HepG2 (cell line): ENCODE data around the gene TEKT5. TPM values are rescaled to one million over a fixed set of nuclear protein-coding genes. Genes with fewer than 3 reads are reported as not detected.
A peak's percentile ranks its signal among the peaks of the same experiment; 100 is the strongest.

ENCODE experiments used
- AKNA ChIP-seq: sonication (generic); formaldehyde crosslinking; IDR thresholded peaks from 2 replicates; pipeline ENCODE4 v1.4.0; 2020; ENCODE audit warnings: missing genetic modification reagents, borderline replicate concordance
- ATF2 ChIP-seq: sonication (generic); formaldehyde crosslinking; IDR thresholded peaks from 2 replicates; pipeline ENCODE4 v1.4.0; 2020; ENCODE audit warnings: missing genetic modification reagents
- CEBPZ ChIP-seq: IDR thresholded peaks from 2 replicates; pipeline ENCODE4 v1.6.1; 2012; ENCODE audit warnings: low read length, improper control_type of control experiment
- CHD2 ChIP-seq: IDR thresholded peaks from 2 replicates; pipeline ENCODE4 v1.6.1; 2011; ENCODE audit warnings: low read depth, low read length, improper control_type of control experiment
- ETV5 ChIP-seq: IDR thresholded peaks from 2 replicates; pipeline ENCODE4 v1.6.1; 2018; ENCODE audit warnings: missing biosample characterization, missing genetic modification reagents, inconsistent platforms, borderline replicate concordance
- KDM4B ChIP-seq: sonication (generic); formaldehyde crosslinking; IDR thresholded peaks from 2 replicates; pipeline ENCODE4 v1.4.0; 2020; ENCODE audit warnings: missing genetic modification reagents
- MED8 ChIP-seq: sonication (generic); formaldehyde crosslinking; IDR thresholded peaks from 2 replicates; pipeline ENCODE4 v1.8.1; 2023; ENCODE audit warnings: mild to moderate bottlenecking, missing genetic modification reagents; ENCODE audit not compliant: insufficient replicate concordance
- MTF1 ChIP-seq: sonication (generic); formaldehyde crosslinking; IDR thresholded peaks from 2 replicates; pipeline ENCODE4 v1.5.0; 2020; ENCODE audit warnings: missing genetic modification reagents
- RBM39 ChIP-seq: fragments of 200-400 bp; formaldehyde crosslinking; IDR thresholded peaks from one replicate; pipeline ENCODE4 v1.6.1; 2018; ENCODE audit warnings: antibody characterized with exemption, mild to moderate bottlenecking, low read depth, low read length; ENCODE audit not compliant: poor library complexity, severe bottlenecking
- SMYD3 ChIP-seq: sonication (generic); formaldehyde crosslinking; IDR thresholded peaks from 2 replicates; pipeline ENCODE4 v1.8.1; 2023; ENCODE audit warnings: mild to moderate bottlenecking, missing genetic modification reagents
- USF2 ChIP-seq, 2 experiments: sonication (generic) in 1 of 2; formaldehyde crosslinking in 1 of 2; IDR thresholded peaks; 2 replicates each; pipeline versions ENCODE4 v1.5.1 to v1.6.1; 2011 to 2020; ENCODE audit warnings: borderline replicate concordance in 1 of 2, low read depth in 1 of 2, low read length in 1 of 2, mild to moderate bottlenecking in 1 of 2, missing genetic modification reagents in 1 of 2, moderate library complexity in 1 of 2
- ZNF180 ChIP-seq: sonication (generic); formaldehyde crosslinking; IDR thresholded peaks from 2 replicates; pipeline ENCODE4 v1.4.0; 2020; ENCODE audit warnings: low read depth, missing genetic modification reagents, borderline replicate concordance
- ZNF354B ChIP-seq: sonication (generic); formaldehyde crosslinking; IDR thresholded peaks from 2 replicates; pipeline ENCODE4 v1.8.0; 2022; ENCODE audit warnings: mild to moderate bottlenecking, missing genetic modification reagents
- ZNF674 ChIP-seq: sonication (generic); formaldehyde crosslinking; IDR thresholded peaks from 2 replicates; pipeline ENCODE4 v1.5.0; 2020; ENCODE audit warnings: low read depth, mild to moderate bottlenecking, missing genetic modification reagents
- ZNF777 ChIP-seq: sonication (generic); formaldehyde crosslinking; IDR thresholded peaks from 2 replicates; pipeline ENCODE4 v1.4.0; 2020; ENCODE audit warnings: missing genetic modification reagents
- polyA plus RNA-seq, 8 experiments: library from polyadenylated mRNA; depleted of rRNA in 3 of 8; stranded (reverse) in 7 of 8; unstranded in 1 of 8; fragments of >200 nt; fragmentation: Illumina TruSeq in 4 of 8; extraction: Trizol in 4 of 8; gene quantifications; 2 replicates each; pipeline versions ENCODE4 v1.2.1 to v1.2.3, GENCODE V29; 2011 to 2016; ENCODE audit warnings: low read depth in 4 of 8, missing spikeins in 1 of 8, mixed read lengths in 1 of 8; ENCODE audit not compliant: insufficient read depth in 1 of 8
- total RNA-seq, 5 experiments: library from RNA; depleted of rRNA; stranded (reverse); fragments of >200 nt; fragmentation: Illumina TruSeq; extraction: Trizol; gene quantifications; 2 replicates each; pipeline ENCODE4 v1.2.3, GENCODE V29; 2016; ENCODE audit warnings: low read depth in 1 of 5

TEKT5 gene
- total and polyA plus RNA-seq, 2 of the 13 experiments (the other 11 are each of a cell fraction or from before 2014, with no cell fraction given) = 0.16 TPM; not detected in 1

- TF ChIP-seq ATF2 (no peak), KDM4B (no peak), RBM39 (no peak), ZNF180 (CRISPR knock-in tag) (no peak), USF2 (IDR thresholded peaks at IDR 0.05; ENCODE audit: low read depth, low read length) (no peak), USF2 (CRISPR knock-in tag; IDR thresholded peaks at IDR 0.05; ENCODE audit: borderline replicate concordance) (no peak), ETV5 (CRISPR knock-in tag) (0 out of 2 replicates have a peak, but pooled peaks have one; percentile 29), CEBPZ (no peak), CHD2 (no peak), AKNA (CRISPR knock-in tag) (no peak), ZNF674 (no peak), SMYD3 (CRISPR knock-in tag) (peak; percentile 35; the same call in 1 of the 2 replicates), ZNF354B (peak; percentile 90; the same call in 1 of the 2 replicates), MTF1 (CRISPR knock-in tag) (no peak), ZNF777 (CRISPR knock-in tag) (no peak), MED8 (CRISPR knock-in tag) (no peak)
Measured at GRCh38 chr16:10641953-10642949, 52.5 kb downstream of the TEKT5 start (continued).
